NK-92 (cell line): ENCODE measurements around the gene DKC1.
"Not testable (repeated sequence)": the region's sequence is repeated elsewhere in the genome, so short reads cannot be mapped to it uniquely, and the experiment has no call there.

ENCODE experiments used
- DNase-seq: peaks from one replicate; lab custom pipeline; 2025; ENCODE audit not compliant: unreplicated experiment; lab: John Stamatoyannopoulos, UW

The DKC1 gene

GRCh38 chrX:154785716-154786115 lies 23.1 kb downstream of the DKC1 start:
- DNase-seq: no peak

- no peak for DNase-seq
These were observed 28.8 kb downstream of the DKC1 start for GRCh38 chrX:154791467-154791866.

- no peak for DNase-seq
These were observed 29.3 kb downstream of the DKC1 start for GRCh38 chrX:154791939-154792338.

DNA sequence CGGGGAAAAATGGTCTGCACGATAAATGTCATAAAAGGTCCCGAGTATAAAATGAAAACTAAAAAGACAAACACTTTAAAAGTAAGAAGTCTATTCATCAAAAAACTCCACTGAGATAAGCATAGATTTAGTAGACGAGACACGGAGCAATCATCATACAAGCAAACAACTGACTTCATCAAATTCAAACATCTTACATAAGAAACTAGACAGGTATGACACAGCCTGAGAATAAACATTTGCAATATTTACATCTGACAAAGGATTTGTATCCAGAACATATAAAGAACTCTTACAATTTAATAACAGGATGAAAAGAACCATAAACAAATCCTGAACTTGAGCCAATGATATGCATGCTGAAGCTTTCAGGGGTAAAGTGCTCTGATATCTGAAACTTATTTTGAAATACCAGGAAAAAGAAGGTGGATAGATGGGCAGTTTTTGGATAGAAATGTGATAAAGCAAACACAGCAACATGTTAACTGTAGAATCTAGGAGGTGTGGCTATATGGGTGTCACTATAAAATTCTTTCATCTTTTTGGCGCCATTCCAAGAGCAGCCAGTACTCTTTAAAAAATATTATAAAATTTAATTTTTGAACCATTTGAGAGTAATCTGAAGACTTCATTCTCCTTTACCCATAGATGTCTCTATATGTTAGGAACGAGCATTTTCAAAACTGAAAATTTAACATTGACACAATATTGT lies 30.6 kb downstream of the DKC1 start:
- DNase-seq: no peak

DNA sequence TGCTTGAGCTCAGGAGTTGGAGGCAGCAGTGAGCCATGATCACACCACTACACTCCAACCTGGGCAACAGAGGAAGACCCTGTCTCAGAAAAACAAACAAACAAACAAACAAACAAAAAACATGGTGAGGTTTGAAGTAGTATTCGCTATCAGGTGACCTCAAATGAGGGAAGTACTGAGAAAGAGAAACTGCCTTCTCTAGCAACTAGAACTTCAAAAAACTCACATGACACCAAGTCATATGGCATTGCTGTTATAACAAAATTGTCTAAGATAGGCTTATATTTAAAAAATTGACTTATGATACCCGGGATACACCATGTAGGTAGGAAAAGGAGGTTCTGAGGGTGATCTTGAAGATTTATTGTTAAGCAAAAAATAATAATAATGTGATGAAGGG lies 32.4 kb downstream of the DKC1 start:
- no peak for DNase-seq

DNA sequence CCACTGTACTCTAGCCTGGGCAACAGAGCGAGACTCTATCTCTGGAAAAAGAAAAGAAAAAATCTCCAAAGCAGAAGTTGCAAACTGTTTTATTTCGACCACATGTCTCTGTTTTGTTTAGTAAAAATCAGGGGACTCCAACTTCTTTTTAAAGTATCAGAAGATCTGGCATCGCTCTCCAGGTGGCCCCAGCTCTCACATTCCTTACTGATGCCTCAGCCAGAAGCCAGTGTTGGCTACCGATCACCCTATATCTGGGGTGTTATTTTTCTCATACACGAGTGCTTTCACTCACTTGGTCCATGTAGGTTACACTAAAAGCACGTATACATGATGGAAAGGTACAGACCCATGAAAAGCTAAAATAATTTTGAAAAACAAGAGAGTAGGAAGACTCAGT lies 34.3 kb downstream of the DKC1 start:
- DNase-seq: no peak

- no peak for DNase-seq
These were observed 37.1 kb downstream of the DKC1 start for GRCh38 chrX:154799556-154800348.

- DNase-seq: no peak
These were observed 38.0 kb downstream of the DKC1 start for GRCh38 chrX:154800478-154801210.

DNA sequence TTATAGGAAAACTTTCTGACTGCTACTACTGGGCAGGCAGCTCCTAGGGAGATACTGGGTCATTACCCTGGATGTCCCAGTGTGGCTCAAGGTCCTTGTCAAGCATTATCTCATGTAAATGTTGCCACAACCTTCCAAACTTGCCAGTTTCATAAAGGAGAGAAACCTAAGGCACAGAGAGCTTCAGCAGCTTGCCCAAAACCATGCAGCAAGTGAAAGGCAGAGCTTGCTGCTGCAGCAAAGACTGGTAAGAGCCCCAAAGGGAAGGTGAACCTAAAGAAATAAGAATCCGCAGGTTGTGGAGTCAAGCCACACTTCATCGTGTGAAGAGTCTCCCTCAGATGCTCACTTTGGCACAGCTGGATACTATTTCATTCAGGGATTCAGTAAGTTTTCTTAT lies 40.3 kb downstream of the DKC1 start:
- DNase-seq: no peak

DNA sequence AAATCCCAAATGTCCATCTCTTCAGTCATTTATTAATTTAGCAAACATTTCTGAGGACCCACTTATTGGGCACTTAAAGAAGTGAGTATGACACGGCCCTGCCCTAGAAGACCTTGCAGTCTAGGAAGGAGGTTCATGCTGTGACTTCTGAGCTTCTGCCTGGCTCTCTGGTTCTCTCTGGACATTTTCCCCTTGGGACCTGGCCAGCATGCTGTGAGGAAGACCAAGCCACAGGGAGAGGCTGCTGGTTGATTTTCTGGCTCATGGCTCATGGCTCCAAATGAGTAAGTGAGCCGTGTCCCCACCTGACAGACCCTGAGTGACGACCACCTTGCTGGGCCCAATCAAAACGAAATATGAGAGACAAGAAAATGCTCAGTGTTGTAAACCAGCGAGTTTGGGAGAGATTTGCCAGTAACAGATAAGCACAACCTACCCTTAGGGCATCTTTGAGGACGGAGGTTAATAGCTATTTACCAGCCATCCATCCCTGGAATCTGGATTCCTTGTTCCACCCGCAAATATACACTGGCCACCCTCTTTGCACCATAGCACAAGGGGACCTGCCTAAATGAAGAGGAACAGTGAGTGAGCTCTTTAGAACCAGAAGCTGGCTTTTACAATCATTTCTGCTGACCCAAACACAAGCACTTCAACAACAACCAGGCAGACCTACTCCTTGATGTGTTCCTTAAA lies 41.7 kb downstream of the DKC1 start:
- no peak for DNase-seq

- DNase-seq: no peak
These were observed 42.5 kb downstream of the DKC1 start, which contains the start of gene MPP1 for GRCh38 chrX:154804957-154805695. TSS of gene MPP1 (minus strand) at chrX:154805485. CDS start at chrX:154805373, 112 bp downstream.

GRCh38 chrX:154805696-154806091 lies 43.0 kb downstream of the DKC1 start:
- no peak for DNase-seq

DNA sequence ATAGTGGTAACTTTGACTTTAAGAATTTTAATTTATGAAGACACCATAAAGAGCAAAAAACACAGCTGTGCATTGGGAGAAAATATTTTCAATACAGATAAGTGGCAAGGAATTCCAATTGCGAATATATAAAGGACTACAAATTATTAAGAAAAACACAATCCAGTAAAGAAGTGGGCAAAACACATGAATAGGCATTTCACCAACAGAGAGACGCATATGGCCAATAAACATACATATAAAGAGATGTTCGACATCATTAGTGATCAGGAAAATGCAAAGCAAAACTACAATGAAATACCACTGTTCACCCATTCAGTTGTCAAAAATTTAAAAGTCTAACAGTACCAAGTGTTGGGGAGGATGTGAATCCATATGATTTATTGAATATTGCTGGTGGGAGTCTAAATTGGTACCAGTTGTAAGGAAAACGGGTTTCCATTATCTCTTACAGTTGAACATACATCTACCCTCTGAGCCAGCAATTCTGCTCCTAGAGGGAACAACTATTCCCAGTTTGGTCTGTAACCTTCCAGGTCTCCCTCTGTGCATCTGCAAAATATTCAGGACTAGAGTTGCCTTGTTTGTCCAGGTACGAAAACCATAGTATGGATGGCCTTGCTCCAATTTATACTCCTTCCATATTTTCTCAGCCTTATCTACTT lies 44.3 kb downstream of the DKC1 start:
- DNase-seq: no peak

DNA sequence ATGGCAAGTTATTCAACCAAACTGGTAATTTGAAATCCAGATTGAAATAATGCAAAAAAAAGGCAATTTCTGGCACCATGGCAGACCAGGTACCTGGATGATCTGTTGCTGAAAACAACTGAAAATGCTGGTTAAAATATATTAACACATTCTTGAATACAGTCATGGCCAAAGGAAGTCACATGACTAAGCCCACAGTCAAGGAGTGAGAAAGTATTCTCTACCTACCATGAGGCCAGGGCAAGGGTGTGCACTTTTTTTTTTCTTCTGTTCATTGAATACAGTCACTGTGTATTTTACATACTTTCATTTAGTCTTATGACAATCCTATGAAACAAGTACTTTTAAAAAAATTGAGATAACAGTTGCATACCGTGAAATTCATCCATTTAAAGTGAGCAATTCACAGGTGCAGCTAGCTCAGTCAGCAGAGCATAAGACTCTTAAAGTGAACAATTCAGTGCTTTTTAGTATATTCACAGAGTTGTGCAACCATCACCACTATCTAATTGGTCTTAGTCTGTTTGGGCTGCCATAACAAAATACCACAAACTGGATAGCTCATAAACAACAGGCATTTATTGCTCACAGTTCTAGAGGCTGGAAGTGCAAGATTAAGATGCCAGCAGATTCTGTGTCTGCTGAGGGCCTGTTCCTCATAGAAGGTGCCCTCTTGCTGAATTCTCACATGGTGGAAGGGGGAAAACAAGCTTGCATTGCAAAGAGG lies 47.4 kb downstream of the DKC1 start:
- DNase-seq: no peak

- DNase-seq: no peak
These were observed 49.9 kb downstream of the DKC1 start for GRCh38 chrX:154812341-154813101.

DNA sequence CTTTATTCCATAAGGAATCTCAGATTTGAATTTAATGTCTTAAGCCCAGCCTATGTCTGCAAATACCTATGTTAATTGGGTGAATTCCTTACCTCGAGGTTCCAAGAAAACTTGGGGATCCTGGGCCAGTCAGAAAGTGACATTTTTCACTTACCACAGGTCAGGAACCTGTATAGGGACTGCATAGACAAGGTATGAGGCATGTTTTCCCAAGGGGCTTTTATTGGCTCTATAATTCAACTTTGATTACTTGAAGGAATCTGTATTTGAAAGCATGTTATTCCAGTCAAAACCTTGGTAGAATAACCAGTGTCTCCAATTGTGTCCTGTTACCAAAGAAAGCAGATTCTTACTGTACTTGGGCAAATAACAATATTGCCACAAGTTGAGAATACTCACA lies 51.1 kb downstream of the DKC1 start:
- no peak for DNase-seq

- DNase-seq: no peak
These were observed 52.7 kb downstream of the DKC1 start for GRCh38 chrX:154815274-154815818.

DNA sequence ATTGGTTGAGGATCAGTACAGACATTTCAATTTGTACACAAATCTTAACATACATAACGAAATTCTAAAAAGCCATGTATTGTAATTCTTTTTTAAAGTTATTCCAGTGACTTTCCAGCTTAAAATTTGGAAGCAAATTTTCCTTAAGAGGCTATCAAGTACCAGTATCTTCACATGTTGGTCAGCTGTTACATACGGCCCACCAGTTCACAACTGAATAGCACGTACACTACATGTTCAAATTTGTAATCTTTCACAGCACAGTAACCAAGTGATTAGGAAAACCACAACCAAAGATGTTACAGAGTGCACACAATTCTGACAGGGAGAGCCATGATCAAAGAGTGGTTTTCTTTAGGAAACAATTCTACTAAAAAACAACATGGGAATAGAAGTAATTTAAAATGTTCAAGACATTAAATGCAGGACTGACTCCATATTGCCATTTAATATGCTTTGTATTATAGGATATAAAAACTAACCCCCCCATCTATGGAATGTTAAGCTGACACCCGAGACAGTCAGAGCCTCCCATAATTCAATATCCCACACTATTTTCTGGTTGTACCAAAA lies 53.7 kb downstream of the DKC1 start:
- DNase-seq: not testable (repeated sequence)
